ENCODE results near the gene ADD3. TPM values are rescaled to one million over a fixed set of nuclear protein-coding genes. Genes with fewer than 3 reads are reported as not detected.
"Not testable (repeated sequence)": the region's sequence is repeated elsewhere in the genome, so short reads cannot be mapped to it uniquely, and the experiment has no call there.

Gene ADD3
- total and polyA plus RNA-seq, 7 donors = 4.2 to 26.3 (median 10.4) TPM

DNA sequence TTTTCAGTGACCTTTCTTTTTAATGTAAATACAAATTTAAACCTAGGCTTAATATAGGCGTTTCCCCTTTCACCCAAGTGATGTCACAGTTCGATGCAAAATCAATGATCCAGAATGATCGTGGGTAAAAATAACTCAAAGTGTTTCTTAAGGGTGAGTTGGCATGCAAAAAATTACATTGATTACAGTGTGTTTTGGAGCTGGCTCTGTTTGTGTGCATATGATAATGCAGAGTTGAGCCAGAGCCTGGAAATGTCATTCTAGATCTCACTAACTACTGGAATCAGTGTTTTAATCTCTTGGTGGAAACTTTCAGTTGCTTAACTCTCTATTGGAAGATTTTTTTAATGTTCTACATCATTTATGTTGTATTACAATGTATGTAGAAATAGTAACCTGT, 127.1 kb downstream of the ADD3 start:
- no peaks in the 10 kb centered on the region for H3K9me3 ChIP-seq

DNA sequence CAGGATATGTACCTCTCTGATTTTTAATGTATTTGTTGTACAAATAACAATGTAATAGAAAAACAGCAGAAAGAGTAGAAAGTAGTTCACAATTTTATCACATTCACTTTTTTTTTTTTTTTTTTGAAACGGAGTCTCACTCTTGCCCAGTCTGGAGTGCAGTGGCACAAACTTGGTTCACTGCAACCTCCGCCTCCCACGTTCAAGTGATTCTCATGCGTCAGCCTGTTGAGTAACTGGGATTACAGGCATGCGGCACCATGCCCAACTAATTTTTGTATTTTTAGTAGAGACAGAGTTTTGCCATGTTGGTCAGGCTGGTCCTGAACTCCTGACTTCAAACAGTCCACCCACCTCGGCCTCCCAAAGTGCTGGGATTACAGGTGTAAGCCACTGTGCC, 128.1 kb downstream of the ADD3 start:
- H3K36me3 ChIP-seq (ENCODE audit: insufficient read depth in 1 of 2, low read depth in 1 of 2) = peaks cover 0 to 35% of the 10 kb centered on the region in 2 donors
- DNase-seq; H3K27me3 ChIP-seq (ENCODE audit: insufficient read depth in 3 of 3, low read length in 2 of 3); H3K4me3 ChIP-seq; ATAC-seq; H3K9me3 ChIP-seq; H3K4me1 ChIP-seq; H3K27ac ChIP-seq: not testable (repeated sequence)
- WGBS, 3 donors = 80 to 91% (median 82%) methylated on average over 6 of the region's 6 CpGs
- intact Hi-C loops (cut with DNase I) = loop anchor here (2.0 to 5.0 kb wide), 6 partner anchors 71 to 421 kb away; partner anchors contain the start of gene MXI1 (in 2 of the 2)

More for the DNA sequence above, 127.1 kb downstream of the ADD3 start:
- 88 to 91% (median 89%) methylated on average over 3 of the region's 3 CpGs for WGBS, 3 donors
- H3K27me3 ChIP-seq (ENCODE audit: insufficient read depth in 3 of 3, low read length in 2 of 3) = no peaks in the 10 kb centered on the region
- TF ChIP-seq, protein P1, sequence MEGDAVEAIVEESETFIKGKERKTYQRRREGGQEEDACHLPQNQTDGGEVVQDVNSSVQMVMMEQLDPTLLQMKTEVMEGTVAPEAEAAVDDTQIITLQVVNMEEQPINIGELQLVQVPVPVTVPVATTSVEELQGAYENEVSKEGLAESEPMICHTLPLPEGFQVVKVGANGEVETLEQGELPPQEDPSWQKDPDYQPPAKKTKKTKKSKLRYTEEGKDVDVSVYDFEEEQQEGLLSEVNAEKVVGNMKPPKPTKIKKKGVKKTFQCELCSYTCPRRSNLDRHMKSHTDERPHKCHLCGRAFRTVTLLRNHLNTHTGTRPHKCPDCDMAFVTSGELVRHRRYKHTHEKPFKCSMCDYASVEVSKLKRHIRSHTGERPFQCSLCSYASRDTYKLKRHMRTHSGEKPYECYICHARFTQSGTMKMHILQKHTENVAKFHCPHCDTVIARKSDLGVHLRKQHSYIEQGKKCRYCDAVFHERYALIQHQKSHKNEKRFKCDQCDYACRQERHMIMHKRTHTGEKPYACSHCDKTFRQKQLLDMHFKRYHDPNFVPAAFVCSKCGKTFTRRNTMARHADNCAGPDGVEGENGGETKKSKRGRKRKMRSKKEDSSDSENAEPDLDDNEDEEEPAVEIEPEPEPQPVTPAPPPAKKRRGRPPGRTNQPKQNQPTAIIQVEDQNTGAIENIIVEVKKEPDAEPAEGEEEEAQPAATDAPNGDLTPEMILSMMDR (IDR thresholded peaks at IDR 0.05) = no peak
- H3K4me1 ChIP-seq = no peaks in the 10 kb centered on the region
- no peak for ATAC-seq
- no peak overlapping the region for H3K27ac ChIP-seq
- peaks cover 0 to 44% of the 10 kb centered on the region in 2 donors for H3K36me3 ChIP-seq (ENCODE audit: insufficient read depth in 1 of 2, low read depth in 1 of 2)
- no peak for DNase-seq
- no peak overlapping the region for H3K4me3 ChIP-seq
- intact Hi-C loops (cut with DNase I) = loop anchor here (5.0 kb wide), 5 partner anchors 72 to 422 kb away; partner anchors contain the start of gene MXI1 (in 2 of the 2)

DNA sequence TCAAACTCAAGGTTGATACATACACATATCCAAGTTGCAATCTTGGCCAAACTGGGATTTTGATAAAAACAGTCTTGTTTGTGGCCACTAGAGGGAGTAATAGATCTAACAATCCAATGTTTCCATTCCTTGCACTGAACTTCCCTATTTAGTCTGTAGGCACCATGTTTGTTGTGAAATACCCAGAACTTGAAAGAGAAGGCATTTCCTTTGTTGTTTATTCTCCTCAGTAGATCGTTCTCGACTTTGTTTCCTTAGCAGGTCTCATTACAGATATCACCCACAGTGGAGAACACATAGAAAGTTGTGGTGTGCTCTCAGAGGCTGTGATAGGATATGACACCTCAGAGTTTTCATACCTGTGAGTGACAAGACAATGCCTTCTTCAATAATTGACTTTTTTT, 129.4 kb downstream of the ADD3 start:
- TF ChIP-seq, protein P1 (IDR thresholded peaks at IDR 0.05) = peak; percentile 85
- intact Hi-C loops (cut with DNase I) = loop anchor here (1.0 to 5.0 kb wide), 7 partner anchors 70 to 420 kb away; partner anchors contain the start of gene MXI1 (in 2 of the 2)
- 0 to 2% (median 2%) methylated on average over 2 of the region's 2 CpGs for WGBS, 3 donors
- ATAC-seq (peak; percentile 83 to 94 (median 88)), DNase-seq (no peak)
- H3K27me3 ChIP-seq (ENCODE audit: insufficient read depth in 3 of 3, low read length in 2 of 3) = no peaks in the 10 kb centered on the region
- H3K36me3 ChIP-seq (ENCODE audit: insufficient read depth in 1 of 2, low read depth in 1 of 2) = peaks cover 0 to 22% of the 10 kb centered on the region in 2 donors
- no peaks in the 10 kb centered on the region for H3K9me3 ChIP-seq
- peak overlapping the region; percentile 19 for H3K27ac ChIP-seq
- peaks cover 3% of the 10 kb centered on the region for H3K4me1 ChIP-seq
- no peak overlapping the region for H3K4me3 ChIP-seq

DNA sequence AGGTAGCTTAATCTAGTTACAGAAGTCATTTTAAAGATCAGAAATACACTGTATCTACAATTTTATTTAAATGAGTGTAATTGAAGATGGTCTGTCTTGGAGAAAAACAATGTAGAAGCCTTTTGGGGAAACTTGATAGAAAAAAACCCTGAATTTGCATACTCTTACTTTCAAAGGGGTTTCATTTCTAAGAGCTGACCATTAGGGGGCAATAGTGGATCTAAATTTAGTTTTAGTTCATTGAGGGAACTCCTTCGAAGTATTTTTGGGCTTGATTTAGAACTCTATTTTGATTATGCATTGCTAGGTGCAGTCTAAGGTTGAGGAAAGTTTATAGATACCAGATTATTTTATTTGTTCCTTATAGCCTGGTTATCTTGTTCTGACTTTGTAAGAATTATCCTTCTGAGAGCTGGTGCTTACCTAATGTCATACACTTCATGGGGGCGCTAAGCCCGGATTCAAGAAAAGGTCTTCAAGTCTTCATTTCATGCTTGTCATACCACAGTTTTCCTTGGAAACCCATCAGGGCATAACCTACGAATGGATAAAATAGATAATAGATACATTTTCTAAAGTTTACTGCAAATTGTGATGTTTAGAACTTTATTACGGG, 130.5 kb downstream of the ADD3 start:
- WGBS, 3 donors = 68 to 72% (median 70%) methylated on average over 5 of the region's 5 CpGs
- intact Hi-C loops (cut with DNase I) = loop anchor here (5.0 kb wide), 5 partner anchors 69 to 419 kb away; partner anchors contain the start of gene MXI1 (in 2 of the 2)
- TF ChIP-seq, protein P1 (IDR thresholded peaks at IDR 0.05) = peak; percentile 69

DNA sequence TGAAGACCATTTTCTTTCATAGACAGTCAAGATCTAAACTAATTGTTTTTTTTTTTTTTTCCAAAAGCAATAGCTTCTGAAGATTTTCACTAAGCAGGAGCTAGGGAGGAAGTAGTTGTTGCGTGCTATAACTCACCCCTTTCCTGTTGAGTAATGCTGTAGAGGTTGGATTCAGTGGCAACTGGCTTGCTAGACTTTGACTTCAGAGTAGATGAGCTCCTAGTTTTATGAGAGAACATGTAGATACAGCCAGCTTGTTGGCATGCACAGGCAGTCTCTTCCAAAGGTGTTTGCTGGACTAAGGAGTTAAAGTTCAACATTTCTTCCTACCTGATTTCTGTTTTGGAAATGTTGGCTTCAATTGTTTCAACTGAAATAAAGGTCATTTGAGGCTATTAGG, 133.4 kb downstream of the ADD3 start:
- H3K4me1 ChIP-seq = peaks cover 4% of the 10 kb centered on the region
- H3K4me3 ChIP-seq = no peak overlapping the region
- H3K36me3 ChIP-seq (ENCODE audit: insufficient read depth in 1 of 2, low read depth in 1 of 2) = no peaks in the 10 kb centered on the region
- ATAC-seq = no peak
- H3K9me3 ChIP-seq = no peaks in the 10 kb centered on the region
- WGBS, 3 donors = 72 to 87% (median 85%) methylated on average over 1 of the region's 1 CpG
- no peaks in the 10 kb centered on the region for H3K27me3 ChIP-seq (ENCODE audit: insufficient read depth in 3 of 3, low read length in 2 of 3)
- DNase-seq = no peak
- no peak overlapping the region for H3K27ac ChIP-seq
- intact Hi-C loops (cut with DNase I) = no loop called here
- TF ChIP-seq, protein P1 (IDR thresholded peaks at IDR 0.05) = no peak

More for the DNA sequence above, 130.5 kb downstream of the ADD3 start:
- Histone ChIP-seq H3K4me1 (peaks cover 4% of the 10 kb centered on the region), H3K27ac (no peak overlapping the region), H3K9me3 (no peaks in the 10 kb centered on the region), H3K27me3 (ENCODE audit: insufficient read depth in 3 of 3, low read length in 2 of 3) (no peaks in the 10 kb centered on the region), H3K36me3 (ENCODE audit: insufficient read depth in 1 of 2, low read depth in 1 of 2) (peaks cover 0 to 15% of the 10 kb centered on the region in 2 donors), H3K4me3 (no peak overlapping the region)
- DNase-seq (no peak), ATAC-seq (peak; percentile 50 to 86 (median 62))

Measured in psoas muscle (tissue), 8 donors.